RWPE1 (cell line): Measurements from ENCODE around the gene DCAF11.

Experiments used
- CTCF ChIA-PET: fragments of 350-600 bp; sonication (Branson Sonifier 250); formaldehyde crosslinking; extraction: SDS; loops from one replicate; lab custom pipeline; 2021; lab: Yijun Ruan, JAX
- POLR2A ChIA-PET: fragments of 400-600 bp; formaldehyde crosslinking; extraction: SDS; loops from one replicate; lab custom pipeline; 2020; ENCODE audit warnings: antibody characterized with exemption; ENCODE audit not compliant: low non-redundant PET; lab: Yijun Ruan, JAX
- DNase-seq: peaks from one replicate; pipeline ENCODE4 v3.0.0; 2012; ENCODE audit warnings: low spot score
- H3K27ac ChIP-seq: fragments of 450-650 bp; 2 replicates; pipeline ENCODE4 v1.5.1; 2017
- TF ChIP-seq, protein P1 (sequence below): fragments of 450-650 bp; conservative IDR thresholded peaks from 2 replicates; pipeline ENCODE4 v1.5.1; 2017; ENCODE audit warnings: low read depth, mild to moderate bottlenecking

Gene DCAF11

DNA sequence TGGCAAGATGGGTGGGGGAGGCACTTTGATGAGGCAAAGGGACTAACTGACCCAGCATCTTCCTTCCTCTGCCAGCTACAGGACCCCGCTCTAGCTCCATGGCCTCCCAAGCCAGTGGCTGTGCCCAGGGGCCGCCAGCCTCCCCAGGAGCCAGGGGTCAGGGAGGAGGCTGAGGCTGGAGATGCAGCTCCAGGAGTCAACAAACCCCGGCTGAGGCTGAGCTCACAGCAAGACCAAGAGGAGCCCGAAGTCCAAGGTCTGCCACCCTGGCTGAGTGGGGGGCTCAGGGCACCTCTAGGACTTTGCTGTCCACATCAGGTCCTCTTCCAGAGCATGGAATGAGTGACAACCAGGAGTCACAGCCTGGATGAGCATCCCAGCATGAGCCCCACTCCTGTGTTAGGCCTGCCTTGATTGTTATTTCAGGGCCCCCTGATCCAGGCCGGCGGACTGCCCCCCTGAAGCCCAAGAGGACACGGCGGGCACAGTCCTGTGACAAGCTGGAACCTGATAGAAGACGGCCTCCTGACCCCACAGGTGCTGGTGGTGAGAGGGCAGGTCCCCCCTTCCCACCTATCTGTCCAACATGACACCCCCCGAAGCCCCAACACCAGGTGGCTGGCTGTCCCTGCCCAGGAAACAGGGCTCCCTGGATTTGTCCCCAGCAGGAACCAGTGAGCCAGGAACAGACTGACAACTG lies 45.7 kb upstream of the DCAF11 start:
- ChIA-PET CTCF (interaction anchor here (0.6 kb wide), 1 partner anchor 21 kb away, joined by 3 read pairs; no protein-coding TSS in a partner anchor), POLR2A (no interaction called here)
- no peak for DNase-seq
- H3K27ac ChIP-seq, result no peak overlapping the region
- TF ChIP-seq, protein P1, sequence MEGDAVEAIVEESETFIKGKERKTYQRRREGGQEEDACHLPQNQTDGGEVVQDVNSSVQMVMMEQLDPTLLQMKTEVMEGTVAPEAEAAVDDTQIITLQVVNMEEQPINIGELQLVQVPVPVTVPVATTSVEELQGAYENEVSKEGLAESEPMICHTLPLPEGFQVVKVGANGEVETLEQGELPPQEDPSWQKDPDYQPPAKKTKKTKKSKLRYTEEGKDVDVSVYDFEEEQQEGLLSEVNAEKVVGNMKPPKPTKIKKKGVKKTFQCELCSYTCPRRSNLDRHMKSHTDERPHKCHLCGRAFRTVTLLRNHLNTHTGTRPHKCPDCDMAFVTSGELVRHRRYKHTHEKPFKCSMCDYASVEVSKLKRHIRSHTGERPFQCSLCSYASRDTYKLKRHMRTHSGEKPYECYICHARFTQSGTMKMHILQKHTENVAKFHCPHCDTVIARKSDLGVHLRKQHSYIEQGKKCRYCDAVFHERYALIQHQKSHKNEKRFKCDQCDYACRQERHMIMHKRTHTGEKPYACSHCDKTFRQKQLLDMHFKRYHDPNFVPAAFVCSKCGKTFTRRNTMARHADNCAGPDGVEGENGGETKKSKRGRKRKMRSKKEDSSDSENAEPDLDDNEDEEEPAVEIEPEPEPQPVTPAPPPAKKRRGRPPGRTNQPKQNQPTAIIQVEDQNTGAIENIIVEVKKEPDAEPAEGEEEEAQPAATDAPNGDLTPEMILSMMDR, result no peak

DNA sequence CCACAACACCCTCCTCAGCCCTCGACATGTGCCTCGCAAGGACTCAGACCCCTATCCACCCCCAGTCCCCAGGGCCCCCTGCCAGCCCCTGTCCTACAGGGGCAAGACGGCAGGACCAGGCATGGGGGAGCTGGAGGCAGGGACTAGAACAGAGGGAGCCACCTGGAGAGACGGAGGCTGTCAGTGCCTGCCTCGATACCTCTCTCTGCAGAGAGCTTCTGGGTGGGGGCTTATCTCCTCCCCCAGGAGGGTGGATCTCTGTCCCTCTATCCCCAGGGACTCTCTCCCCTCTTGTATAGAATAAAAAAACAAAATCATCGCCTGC lies 45.2 kb upstream of the DCAF11 start:
- no peak overlapping the region for H3K27ac ChIP-seq
- ChIA-PET CTCF (interaction anchor here (0.6 kb wide), 2 partner anchors 21 to 340 kb away, joined by 3 read pairs; no protein-coding TSS in a partner anchor), POLR2A (no interaction called here)
- TF ChIP-seq, protein P1, result no peak
- no peak for DNase-seq

DNA sequence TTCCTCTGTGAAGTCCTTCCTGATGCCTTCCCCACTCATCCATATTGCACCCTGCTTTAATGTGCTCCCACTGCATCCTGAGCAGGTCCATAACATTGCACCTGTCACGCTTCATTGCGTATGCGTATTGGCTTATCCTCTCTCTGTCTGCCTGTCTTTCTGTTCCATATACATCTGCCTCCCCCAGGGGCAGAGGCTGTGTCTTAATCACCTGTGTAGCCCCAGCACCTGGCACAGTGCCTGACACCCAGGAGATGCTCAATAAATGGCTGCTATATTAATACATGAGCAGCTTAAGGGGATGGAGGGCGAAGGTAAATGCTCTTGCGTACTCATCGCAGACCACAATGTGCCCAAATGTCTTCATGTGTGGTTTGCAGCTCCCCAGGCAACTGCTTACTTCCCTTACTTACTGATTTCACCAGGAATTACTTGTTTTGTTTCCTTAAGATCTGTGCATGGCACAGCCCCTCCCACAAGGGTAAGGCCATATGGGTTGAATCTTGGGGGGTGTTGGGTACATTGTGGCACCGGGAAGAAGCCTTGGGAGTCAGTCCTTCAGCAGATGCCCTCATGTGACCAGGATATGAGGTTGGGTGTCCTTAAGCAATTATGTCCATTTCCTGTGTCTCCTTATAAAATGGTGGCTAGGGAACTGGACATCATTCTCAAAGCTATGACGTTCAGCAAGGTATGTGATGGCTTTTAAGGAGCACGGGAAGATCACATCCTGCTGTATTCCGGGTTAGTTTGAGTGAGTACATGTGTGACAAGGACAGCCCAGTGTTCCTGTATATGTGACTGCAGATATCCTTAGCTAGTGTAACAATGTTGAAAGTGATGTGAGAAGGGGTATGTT lies 44.1 kb upstream of the DCAF11 start:
- H3K27ac ChIP-seq, result no peak overlapping the region
- DNase-seq, result no peak
- ChIA-PET CTCF (interaction anchor here (0.7 kb wide), 1 partner anchor 20 kb away, joined by 3 read pairs; no protein-coding TSS in a partner anchor), POLR2A (no interaction called here)
- TF ChIP-seq, protein P1, result no peak

DNA sequence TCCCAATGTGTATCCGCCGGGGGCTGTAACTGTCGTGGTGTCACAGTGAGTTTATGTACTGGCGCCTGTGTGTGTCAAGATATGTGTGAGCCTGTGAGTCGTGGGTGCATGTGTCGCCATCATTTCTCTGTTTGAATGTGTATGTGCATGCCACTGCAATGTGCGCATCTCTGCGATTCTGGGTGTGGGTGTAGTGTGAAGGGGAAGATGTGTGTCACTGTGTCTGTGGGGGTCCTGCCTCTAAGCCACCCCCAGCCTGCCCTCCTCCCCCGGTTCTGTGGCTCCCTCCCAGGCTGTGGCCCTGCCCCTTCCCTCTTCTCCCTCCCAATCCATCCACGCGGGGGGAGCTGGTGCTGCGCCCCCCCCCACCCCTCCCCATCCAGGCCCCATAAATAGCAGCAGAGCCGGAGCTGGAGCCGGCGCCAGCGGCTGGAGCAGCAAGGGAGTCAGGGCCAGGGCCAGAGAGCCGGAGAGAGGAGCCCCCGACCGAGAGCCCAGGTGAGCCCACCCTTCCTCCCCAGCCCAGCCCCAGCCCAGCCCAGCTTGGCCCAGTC lies 43.4 kb upstream of the DCAF11 start, which contains the start of gene CPNE6:
Gene CPNE6 (plus strand): TSS at position 419 of the 554 bp plus-strand sequence. CDS start 1,375 bp downstream, outside the sequence.
- ChIA-PET POLR2A (no interaction called here), CTCF (no interaction called here)
- no peak within 1 kb of the TSS for H3K27ac ChIP-seq
- DNase-seq, result no peak
- TF ChIP-seq, protein P1, result no peak

DNA sequence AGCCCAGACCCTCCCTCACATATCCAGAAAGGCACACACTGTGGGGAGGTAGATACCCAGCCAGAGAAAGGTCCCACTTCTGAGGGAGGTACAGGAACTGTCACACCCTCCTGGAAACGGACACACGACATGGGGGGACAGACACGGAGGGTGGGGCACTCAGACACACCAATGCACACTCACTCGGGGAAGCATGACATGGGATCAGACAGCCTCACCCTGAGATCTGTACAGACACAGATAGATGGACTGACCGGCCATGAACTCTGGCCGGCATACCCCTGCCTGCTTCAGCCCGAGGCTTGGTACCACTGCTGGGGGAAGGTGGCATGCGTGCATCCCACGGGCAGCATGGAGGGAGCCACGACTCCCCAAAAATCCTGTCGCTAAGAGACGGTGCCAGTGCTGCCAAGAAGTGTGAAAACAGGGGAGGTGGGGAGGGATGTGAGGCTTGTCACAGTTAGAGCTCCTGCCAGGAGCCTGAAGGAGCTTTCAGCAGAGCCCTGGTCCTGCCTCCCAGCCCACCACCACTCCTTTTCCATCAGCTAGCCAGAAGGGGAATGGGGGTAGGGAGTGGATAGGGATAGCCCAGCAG lies 42.6 kb upstream of the DCAF11 start:
- CTCF ChIA-PET, result interaction anchor here (0.6 kb wide), 1 partner anchor 366 kb away, joined by 3 read pairs; no protein-coding TSS in a partner anchor
- POLR2A ChIA-PET, result no interaction called here

More for the DNA sequence above, 42.6 kb upstream of the DCAF11 start:
- no peak for DNase-seq
- TF ChIP-seq, protein P1, result no peak
- no peak overlapping the region for H3K27ac ChIP-seq
